HFFc6 (cell line): ENCODE data around the gene MYCL. TPM values are rescaled to one million over a fixed set of nuclear protein-coding genes. Genes with fewer than 3 reads are reported as not detected.

ENCODE experiments used
- DNase-seq: peaks from one replicate; pipeline ENCODE4 v3.0.0-alpha.2; 2018
- H3K27ac Mint-ChIP-seq: 2 replicates; pipeline ENCODE4 v1.8.0; 2020; ENCODE audit warnings: mild to moderate bottlenecking, mixed read lengths
- H3K27me3 Mint-ChIP-seq: 2 replicates; pipeline ENCODE4 v1.8.0; 2021; ENCODE audit warnings: mild to moderate bottlenecking, moderate library complexity, mixed read lengths; ENCODE audit not compliant: insufficient read depth
- H3K36me3 Mint-ChIP-seq: 2 replicates; pipeline ENCODE4 v1.8.0; 2021; ENCODE audit warnings: low read depth, mixed read lengths
- H3K4me1 Mint-ChIP-seq: 2 replicates; pipeline ENCODE4 v1.8.0; 2020; ENCODE audit warnings: low read depth, mixed read lengths
- H3K4me3 Mint-ChIP-seq: 2 replicates; pipeline ENCODE4 v1.8.0; 2020; ENCODE audit warnings: mild to moderate bottlenecking, moderate library complexity, mixed read lengths
- H3K9me3 Mint-ChIP-seq: 2 replicates; pipeline ENCODE4 v1.8.0; 2020; ENCODE audit warnings: mild to moderate bottlenecking, mixed read lengths
- total RNA-seq, 6 experiments: library from RNA; stranded (reverse); fragmentation: NEBNext Ultra II Directional; extraction: Animal tissue kit (Norgen Biotek cat#: 25700); gene quantifications; 2 replicates in 1 of 6; 3 replicates in 5 of 6; pipeline ENCODE4 v1.2.3, GENCODE V29; 2021
- TF ChIP-seq, protein P1 (sequence below): fragments of 200-600 bp; sonication (generic); IDR thresholded peaks from 2 replicates; pipeline ENCODE4 v1.5.0; 2021; ENCODE audit warnings: antibody characterized with exemption, mild to moderate bottlenecking

MYCL gene
- total RNA-seq, 6 experiments from 2014 or later: 0.17 to 0.52 (median 0.21) TPM

DNA sequence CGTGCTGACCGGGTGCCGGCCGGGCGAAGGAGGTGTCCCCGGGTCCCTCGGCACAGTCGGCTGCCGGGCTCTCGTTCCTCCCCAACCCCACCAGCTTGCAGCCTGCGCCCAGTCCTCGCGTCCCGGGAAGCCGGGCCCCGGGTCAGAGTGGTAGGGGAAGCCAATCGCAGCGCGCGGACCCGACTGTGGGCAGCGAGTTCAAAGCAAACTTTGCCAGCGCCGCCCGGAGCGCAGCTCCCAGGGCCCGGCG, 328 bp downstream of the MYCL start:
- Mint-ChIP-seq H3K9me3 (no peaks in the 10 kb centered on the region), H3K36me3 (no peaks in the 10 kb centered on the region), H3K4me3 (peak overlapping the region; percentile 55), H3K4me1 (peaks cover 16% of the 10 kb centered on the region), H3K27me3 (peaks cover 32% of the 10 kb centered on the region), H3K27ac (no peak overlapping the region)
- no peak for DNase-seq
- TF ChIP-seq, protein P1, sequence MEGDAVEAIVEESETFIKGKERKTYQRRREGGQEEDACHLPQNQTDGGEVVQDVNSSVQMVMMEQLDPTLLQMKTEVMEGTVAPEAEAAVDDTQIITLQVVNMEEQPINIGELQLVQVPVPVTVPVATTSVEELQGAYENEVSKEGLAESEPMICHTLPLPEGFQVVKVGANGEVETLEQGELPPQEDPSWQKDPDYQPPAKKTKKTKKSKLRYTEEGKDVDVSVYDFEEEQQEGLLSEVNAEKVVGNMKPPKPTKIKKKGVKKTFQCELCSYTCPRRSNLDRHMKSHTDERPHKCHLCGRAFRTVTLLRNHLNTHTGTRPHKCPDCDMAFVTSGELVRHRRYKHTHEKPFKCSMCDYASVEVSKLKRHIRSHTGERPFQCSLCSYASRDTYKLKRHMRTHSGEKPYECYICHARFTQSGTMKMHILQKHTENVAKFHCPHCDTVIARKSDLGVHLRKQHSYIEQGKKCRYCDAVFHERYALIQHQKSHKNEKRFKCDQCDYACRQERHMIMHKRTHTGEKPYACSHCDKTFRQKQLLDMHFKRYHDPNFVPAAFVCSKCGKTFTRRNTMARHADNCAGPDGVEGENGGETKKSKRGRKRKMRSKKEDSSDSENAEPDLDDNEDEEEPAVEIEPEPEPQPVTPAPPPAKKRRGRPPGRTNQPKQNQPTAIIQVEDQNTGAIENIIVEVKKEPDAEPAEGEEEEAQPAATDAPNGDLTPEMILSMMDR: no peak

DNA sequence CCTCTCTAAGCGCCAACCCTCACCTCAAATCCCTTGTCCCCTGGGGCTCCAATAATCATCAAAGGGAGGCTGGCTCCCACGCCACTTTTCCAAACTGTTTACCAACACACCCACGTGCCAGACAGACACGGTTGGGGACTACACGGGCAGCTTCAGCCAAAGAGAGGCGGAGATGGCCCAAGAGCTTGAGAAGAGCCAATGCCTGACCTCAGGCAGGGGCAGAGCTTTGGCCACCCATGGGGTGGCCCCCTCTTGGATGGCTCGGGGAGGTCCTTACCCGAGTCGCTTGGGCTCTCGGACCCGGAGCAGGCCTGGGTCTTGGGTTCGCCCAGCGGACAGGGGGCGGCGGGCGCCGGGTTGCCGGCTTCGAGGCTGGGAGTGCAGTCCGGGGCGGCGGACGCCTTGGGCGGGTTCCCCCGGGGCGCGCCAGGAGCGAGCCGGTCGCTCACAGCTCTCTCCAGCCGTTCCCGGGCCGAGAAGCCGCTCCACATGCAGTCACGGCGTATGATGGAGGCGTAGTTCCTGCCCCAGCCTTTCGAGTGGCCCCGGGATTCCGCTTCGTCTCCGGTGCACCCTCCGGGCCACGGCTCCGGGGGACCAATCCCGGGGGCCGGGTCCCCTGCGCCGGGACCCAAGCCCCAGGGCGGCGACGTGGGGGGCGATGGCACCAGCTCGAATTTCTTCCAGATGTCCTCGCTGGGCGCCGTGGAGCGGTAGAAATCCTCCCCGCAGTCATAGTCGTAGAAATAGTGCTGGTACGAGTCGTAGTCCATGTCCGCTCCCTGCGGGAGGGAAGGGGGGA, 854 bp downstream of the MYCL start:
- Mint-ChIP-seq H3K27ac (no peak overlapping the region), H3K27me3 (peaks cover 33% of the 10 kb centered on the region), H3K4me1 (peaks cover 20% of the 10 kb centered on the region), H3K9me3 (no peaks in the 10 kb centered on the region), H3K4me3 (peak overlapping the region; percentile 66), H3K36me3 (no peaks in the 10 kb centered on the region)
- DNase-seq: no peak
- TF ChIP-seq, protein P1: no peak

DNA sequence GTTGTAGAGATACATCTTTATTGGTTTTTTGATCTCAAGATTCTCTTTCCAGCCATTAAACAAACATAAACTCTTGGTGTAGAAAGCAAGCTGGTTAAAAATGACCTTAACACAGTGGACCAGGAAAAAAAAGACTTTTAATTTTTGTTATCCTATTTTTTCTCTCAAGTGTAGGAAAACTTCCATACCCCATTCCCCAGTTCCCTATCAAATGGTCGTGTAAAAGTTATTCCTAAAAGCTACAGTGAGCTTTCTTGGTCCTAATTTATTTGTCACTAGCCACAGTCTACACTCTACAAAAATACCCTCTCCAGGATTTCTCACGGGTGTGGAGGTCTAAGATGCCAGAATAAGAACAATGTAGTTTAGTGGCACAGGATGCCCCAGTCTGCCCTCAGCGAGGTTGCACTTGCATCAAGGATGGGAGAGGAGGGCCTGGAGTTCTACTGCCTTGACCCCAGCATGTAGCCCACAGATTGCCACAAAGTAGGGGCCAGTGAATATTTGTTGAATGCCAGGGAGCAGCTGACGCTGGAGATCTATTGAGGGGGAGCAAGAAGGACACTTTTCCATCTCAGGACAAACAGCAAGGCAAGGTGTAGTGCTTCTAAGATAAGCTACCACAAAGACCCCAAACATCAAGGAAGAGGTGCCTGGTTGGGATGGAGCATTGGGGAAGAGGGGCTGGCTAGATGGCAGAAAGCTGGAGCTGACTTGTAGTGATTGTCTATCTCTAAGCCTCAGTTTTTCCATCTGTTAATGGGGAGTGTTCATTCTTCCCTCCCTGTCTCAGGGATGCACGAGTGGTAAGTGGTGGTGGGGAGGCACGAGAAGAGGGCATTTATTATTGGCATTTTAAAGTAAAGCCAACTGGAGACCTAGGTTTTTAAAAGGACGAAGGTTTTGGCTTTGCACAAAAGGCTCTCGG, 1.8 kb downstream of the MYCL start:
- H3K4me3 Mint-ChIP-seq: peak overlapping the region; percentile 19; the same call in 1 of the 2 replicates
- no peak for DNase-seq
- H3K27me3 Mint-ChIP-seq: peaks cover 31% of the 10 kb centered on the region
- H3K9me3 Mint-ChIP-seq: no peaks in the 10 kb centered on the region
- H3K4me1 Mint-ChIP-seq: peaks cover 29% of the 10 kb centered on the region
- no peaks in the 10 kb centered on the region for H3K36me3 Mint-ChIP-seq
- H3K27ac Mint-ChIP-seq: no peak overlapping the region
- TF ChIP-seq, protein P1: no peak

DNA sequence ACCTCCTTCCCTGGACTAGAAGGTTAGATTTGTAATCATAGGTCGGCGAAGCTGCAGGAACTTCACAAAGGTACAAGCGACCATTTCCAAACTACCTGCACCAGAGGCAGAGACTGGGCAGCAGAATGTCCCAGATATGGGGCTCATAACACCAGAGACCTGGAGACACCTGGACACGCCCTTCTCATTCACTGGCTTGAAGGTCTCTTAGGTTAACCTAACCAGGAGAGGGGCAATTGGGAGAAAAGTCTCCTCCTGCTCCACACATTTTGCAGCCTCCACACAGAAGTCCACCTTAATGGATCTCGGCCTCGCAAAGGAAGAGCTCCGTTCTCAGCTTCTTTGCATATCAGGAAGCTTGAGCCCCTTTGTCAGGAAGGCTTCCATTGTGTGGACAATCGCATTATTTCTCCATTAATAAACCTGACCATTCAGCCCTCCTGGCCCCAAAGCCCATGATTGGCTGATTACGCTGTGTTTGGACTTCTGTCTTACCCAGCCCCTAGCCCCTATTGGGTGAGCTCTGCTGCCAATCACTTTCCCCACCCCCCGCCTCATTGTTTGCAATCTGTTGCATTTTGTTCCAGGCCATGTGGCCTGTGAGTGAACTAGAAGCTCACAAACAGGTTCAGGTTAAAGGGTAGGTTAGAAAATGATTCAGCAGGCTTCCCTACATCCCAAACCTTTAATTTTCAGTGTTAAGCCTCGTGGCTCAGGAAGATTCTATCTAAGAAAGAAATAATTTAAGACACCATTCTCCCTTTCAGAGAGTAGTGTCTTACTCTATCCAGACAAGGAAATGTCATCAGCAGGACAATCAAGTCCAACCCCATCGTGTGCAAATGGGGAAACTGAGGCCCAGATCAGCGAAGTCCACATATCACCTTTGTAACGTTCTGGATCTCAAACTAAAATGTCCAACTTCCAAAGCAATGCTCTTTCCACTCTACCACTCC, 2.8 kb downstream of the MYCL start:
- TF ChIP-seq, protein P1: no peak
- Mint-ChIP-seq H3K9me3 (no peaks in the 10 kb centered on the region), H3K27ac (no peak overlapping the region), H3K4me1 (peaks cover 34% of the 10 kb centered on the region), H3K36me3 (no peaks in the 10 kb centered on the region), H3K4me3 (no peak overlapping the region), H3K27me3 (peaks cover 31% of the 10 kb centered on the region)
- no peak for DNase-seq

DNA sequence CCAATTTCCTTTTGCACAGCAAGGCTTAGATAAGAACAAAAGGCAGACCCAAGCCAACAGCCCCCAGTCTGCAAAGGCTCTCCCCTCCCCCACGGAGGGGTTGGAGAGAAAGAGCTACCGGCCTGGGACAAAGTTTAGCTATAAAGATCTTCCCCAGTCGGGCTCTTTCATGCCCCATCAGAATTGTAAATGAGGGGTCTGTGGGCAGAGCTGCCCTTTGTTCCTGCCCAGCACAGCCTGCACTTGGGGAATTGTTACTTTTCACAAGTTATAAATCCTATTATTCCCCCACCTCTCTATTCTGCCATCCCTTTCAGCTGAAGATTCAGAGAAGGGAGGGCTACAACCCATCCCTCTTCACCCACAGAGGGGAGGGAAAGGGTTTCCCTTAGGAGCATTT, 3.5 kb downstream of the MYCL start:
- Mint-ChIP-seq H3K4me3 (no peak overlapping the region), H3K36me3 (no peaks in the 10 kb centered on the region), H3K27ac (no peak overlapping the region), H3K4me1 (peaks cover 42% of the 10 kb centered on the region), H3K27me3 (peaks cover 25% of the 10 kb centered on the region), H3K9me3 (no peaks in the 10 kb centered on the region)
- DNase-seq: no peak
- TF ChIP-seq, protein P1: no peak
